ENCODE measurements around the gene C1orf116. TPM values are rescaled to one million over a fixed set of nuclear protein-coding genes. Genes with fewer than 3 reads are reported as not detected.
A peak's percentile ranks its signal among the peaks of the same experiment; 100 is the strongest.

The C1orf116 gene
- total and polyA plus RNA-seq, 5 donors, result 0.05 to 0.14 (median 0.07) TPM; not detected in 1

GRCh38 chr1:207025146-207025880 lies 7.2 kb downstream of the C1orf116 start:
- H3K4me1 ChIP-seq (ENCODE audit: control insufficient read depth, insufficient read depth, low read length), result peaks cover 7% of the 10 kb centered on the region

GRCh38 chr1:207024202-207025145 lies 8.1 kb downstream of the C1orf116 start:
- WGBS, result 50% methylated on average over 18 of the region's 18 CpGs
- ATAC-seq, result peak; percentile 50 to 89
- Histone ChIP-seq H3K4me3 (ENCODE audit: low read length) (no peak overlapping the region), H3K4me1 (ENCODE audit: control insufficient read depth, insufficient read depth, low read length) (peaks cover 7% of the 10 kb centered on the region), H3K27ac (ENCODE audit: low read length) (peak overlapping the region; percentile 93), H3K9me3 (ENCODE audit: control insufficient read depth, low read length) (no peaks in the 10 kb centered on the region), H3K27me3 (ENCODE audit: control insufficient read depth, insufficient read depth) (no peaks in the 10 kb centered on the region)
- DNase-seq, result peak; percentile 50 to 55 (median 52)
- intact Hi-C loops (cut with DNase I), result no loop called here

More at GRCh38 chr1:207025146-207025880, 7.2 kb downstream of the C1orf116 start:
- Histone ChIP-seq H3K4me3 (ENCODE audit: low read length) (no peak overlapping the region), H3K27ac (ENCODE audit: low read length) (peak overlapping the region; percentile 93), H3K27me3 (ENCODE audit: control insufficient read depth, insufficient read depth) (no peaks in the 10 kb centered on the region), H3K9me3 (ENCODE audit: control insufficient read depth, low read length) (no peaks in the 10 kb centered on the region)
- ATAC-seq (peak; percentile 32 to 61), DNase-seq (no peak)
- 25% methylated on average over 5 of the region's 5 CpGs for WGBS
- intact Hi-C loops (cut with DNase I), result no loop called here

DNA sequence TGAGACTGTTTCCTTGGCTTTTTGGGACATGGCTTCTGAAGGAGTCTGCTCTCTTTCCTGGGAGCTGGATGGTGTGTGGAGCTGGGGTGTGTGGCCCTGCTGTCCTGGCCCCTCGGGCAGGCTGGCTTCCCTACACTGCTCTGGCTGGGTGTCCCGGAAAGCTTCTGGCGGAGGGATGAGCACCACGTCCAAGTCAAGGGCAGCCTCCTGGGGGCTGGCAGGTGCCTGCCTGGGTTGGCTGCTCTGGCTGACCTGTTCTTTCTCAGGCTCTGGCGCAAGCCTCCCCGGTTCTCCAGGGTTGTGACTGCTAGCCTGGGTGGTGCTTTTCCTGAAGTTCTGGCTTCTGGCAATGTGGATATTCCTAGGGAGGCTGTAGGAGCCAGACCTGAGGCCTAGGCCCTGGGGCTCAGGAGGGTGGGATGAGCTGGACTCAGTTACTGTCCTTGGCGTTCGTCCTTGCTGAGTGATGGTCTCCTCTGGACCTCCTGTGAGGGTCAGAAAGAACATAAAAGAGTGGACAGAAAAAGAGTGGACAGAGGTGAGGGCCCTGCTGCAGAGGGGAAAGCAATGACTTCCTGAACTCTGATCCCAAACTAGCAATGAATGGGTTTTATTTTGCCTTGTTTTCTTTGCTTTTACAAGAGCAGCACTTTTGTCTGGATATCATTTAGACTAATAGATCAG lies 9.4 kb downstream of the C1orf116 start:
- intact Hi-C loops (cut with DNase I), result no loop called here
- Histone ChIP-seq H3K4me1 (ENCODE audit: control insufficient read depth, insufficient read depth, low read length) (peaks cover 7% of the 10 kb centered on the region), H3K9me3 (ENCODE audit: control insufficient read depth, low read length) (no peaks in the 10 kb centered on the region), H3K27ac (ENCODE audit: low read length) (no peak overlapping the region), H3K27me3 (ENCODE audit: control insufficient read depth, insufficient read depth) (no peaks in the 10 kb centered on the region), H3K4me3 (ENCODE audit: low read length) (no peak overlapping the region)
- DNase-seq (no peak), ATAC-seq (no peak)
- WGBS, result 87% methylated on average over 8 of the region's 8 CpGs

- no peak for DNase-seq
- 89% methylated on average over 15 of the region's 15 CpGs for WGBS
- intact Hi-C loops (cut with DNase I), result no loop called here
Observed at GRCh38 chr1:207021876-207022596, 10.5 kb downstream of the C1orf116 start.

GRCh38 chr1:207021139-207021861 lies 11.3 kb downstream of the C1orf116 start:
- DNase-seq (no peak), ATAC-seq (no peak)
- Histone ChIP-seq H3K9me3 (ENCODE audit: control insufficient read depth, low read length) (no peaks in the 10 kb centered on the region), H3K4me1 (ENCODE audit: control insufficient read depth, insufficient read depth, low read length) (peaks cover 7% of the 10 kb centered on the region), H3K27me3 (ENCODE audit: control insufficient read depth, insufficient read depth) (no peaks in the 10 kb centered on the region), H3K4me3 (ENCODE audit: low read length) (no peak overlapping the region), H3K27ac (ENCODE audit: low read length) (no peak overlapping the region)
- 52% methylated on average over 8 of the region's 8 CpGs for WGBS
- intact Hi-C loops (cut with DNase I), result no loop called here

More at GRCh38 chr1:207021876-207022596, 10.5 kb downstream of the C1orf116 start:
- peaks cover 7% of the 10 kb centered on the region for H3K4me1 ChIP-seq (ENCODE audit: control insufficient read depth, insufficient read depth, low read length)
- ATAC-seq, result no peak
- H3K9me3 ChIP-seq (ENCODE audit: control insufficient read depth, low read length), result no peaks in the 10 kb centered on the region
- H3K27me3 ChIP-seq (ENCODE audit: control insufficient read depth, insufficient read depth), result no peaks in the 10 kb centered on the region
- no peak overlapping the region for H3K27ac ChIP-seq (ENCODE audit: low read length)
- H3K4me3 ChIP-seq (ENCODE audit: low read length), result no peak overlapping the region

DNA sequence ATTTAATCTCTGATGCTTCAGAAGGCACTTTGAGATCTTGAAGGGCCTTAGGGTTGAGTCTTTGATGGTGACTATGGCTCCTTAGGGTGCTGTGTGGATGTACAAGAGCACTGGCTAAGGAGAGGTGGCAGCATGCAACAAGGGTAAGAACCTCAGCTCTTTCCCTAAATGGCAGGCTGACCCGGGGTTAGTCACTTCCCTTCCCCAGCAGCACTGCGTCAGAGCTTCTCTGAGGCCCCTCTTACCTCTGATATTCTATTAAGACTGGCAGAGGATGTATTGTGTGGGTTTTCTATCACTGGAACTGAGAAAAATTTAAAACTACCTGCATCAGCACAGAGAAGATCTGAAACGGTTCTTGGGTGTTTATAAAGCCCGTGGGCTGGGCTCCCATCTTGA lies 11.8 kb downstream of the C1orf116 start:
- Histone ChIP-seq H3K4me3 (ENCODE audit: low read length) (no peak overlapping the region), H3K27ac (ENCODE audit: low read length) (no peak overlapping the region), H3K9me3 (ENCODE audit: control insufficient read depth, low read length) (no peaks in the 10 kb centered on the region), H3K27me3 (ENCODE audit: control insufficient read depth, insufficient read depth) (no peaks in the 10 kb centered on the region), H3K4me1 (ENCODE audit: control insufficient read depth, insufficient read depth, low read length) (peaks cover 7% of the 10 kb centered on the region)
- WGBS, result 54% methylated on average over 4 of the region's 4 CpGs
- DNase-seq (no peak), ATAC-seq (no peak)
- intact Hi-C loops (cut with DNase I), result no loop called here

- no peaks in the 10 kb centered on the region for H3K27me3 ChIP-seq (ENCODE audit: control insufficient read depth, insufficient read depth)
- no peak for DNase-seq
- no peak overlapping the region for H3K27ac ChIP-seq (ENCODE audit: low read length)
- 90% methylated on average over 9 of the region's 9 CpGs for WGBS
- intact Hi-C loops (cut with DNase I), result no loop called here
- H3K4me3 ChIP-seq (ENCODE audit: low read length), result no peak overlapping the region
- peaks cover 7% of the 10 kb centered on the region for H3K4me1 ChIP-seq (ENCODE audit: control insufficient read depth, insufficient read depth, low read length)
- H3K9me3 ChIP-seq (ENCODE audit: control insufficient read depth, low read length), result no peaks in the 10 kb centered on the region
- ATAC-seq, result no peak
Observed at GRCh38 chr1:207020065-207020708, 12.4 kb downstream of the C1orf116 start.

DNA sequence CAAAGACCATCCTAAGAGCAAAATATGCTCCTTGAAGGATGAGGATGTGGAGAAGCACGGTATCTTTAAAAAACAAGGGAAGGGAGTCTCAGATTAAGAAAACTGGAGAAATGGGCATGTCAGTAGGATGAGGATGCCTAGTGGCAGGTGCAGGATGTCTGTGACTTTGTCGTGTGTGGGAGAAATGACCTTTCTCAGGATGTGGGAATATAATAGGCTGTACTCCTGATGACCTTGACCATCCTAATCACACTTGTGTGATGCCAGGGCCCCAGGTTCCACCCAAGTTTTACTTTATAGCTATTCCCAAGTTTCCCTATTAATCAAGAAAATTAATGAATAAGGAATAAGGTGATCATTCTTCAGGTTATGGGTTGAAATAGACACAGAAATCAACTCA lies 12.9 kb downstream of the C1orf116 start:
- Histone ChIP-seq H3K27me3 (ENCODE audit: control insufficient read depth, insufficient read depth) (no peaks in the 10 kb centered on the region), H3K4me1 (ENCODE audit: control insufficient read depth, insufficient read depth, low read length) (peaks cover 5% of the 10 kb centered on the region), H3K9me3 (ENCODE audit: control insufficient read depth, low read length) (no peaks in the 10 kb centered on the region), H3K4me3 (ENCODE audit: low read length) (no peak overlapping the region), H3K27ac (ENCODE audit: low read length) (no peak overlapping the region)
- DNase-seq (no peak), ATAC-seq (no peak)
- intact Hi-C loops (cut with DNase I), result no loop called here
- 65% methylated on average over 2 of the region's 2 CpGs for WGBS

DNA sequence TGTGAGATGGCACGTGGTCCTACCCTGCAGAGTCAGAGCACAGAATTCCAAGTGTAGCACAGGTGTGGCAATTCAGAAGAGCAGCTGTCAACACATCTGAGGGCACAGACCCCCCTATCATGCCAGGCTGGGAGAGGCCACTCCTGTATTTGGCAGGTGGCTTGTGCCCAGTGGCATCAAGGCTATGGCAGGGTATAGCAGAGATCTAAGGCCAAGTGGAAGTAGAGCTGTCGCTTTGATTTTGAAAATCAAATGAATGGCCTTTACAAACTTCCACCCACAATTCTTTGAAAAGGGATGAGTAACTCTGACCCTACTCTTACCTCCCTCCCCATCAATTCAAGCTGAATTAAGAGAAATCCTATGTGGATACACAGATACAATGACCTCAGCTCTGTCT lies 13.4 kb downstream of the C1orf116 start:
- WGBS, result 87% methylated on average over 2 of the region's 2 CpGs
- intact Hi-C loops (cut with DNase I), result no loop called here
- no peaks in the 10 kb centered on the region for H3K27me3 ChIP-seq (ENCODE audit: control insufficient read depth, insufficient read depth)

More for the DNA sequence above, 13.4 kb downstream of the C1orf116 start:
- Histone ChIP-seq H3K9me3 (ENCODE audit: control insufficient read depth, low read length) (no peaks in the 10 kb centered on the region), H3K4me3 (ENCODE audit: low read length) (no peak overlapping the region), H3K27ac (ENCODE audit: low read length) (no peak overlapping the region), H3K4me1 (ENCODE audit: control insufficient read depth, insufficient read depth, low read length) (peaks cover under 1% of the 10 kb centered on the region)
- DNase-seq (no peak), ATAC-seq (no peak)
